HCT116 (cell line): ENCODE measurements around the gene TSC22D1. TPM values are rescaled to one million over a fixed set of nuclear protein-coding genes. Genes with fewer than 3 reads are reported as not detected.

ENCODE experiments used
- ATAC-seq: fragments of 200-7000 bp; cut with Tn5 transposase; 2 replicates; pipeline ENCODE4 v1.9.1; 2020; ENCODE audit warnings: mild to moderate bottlenecking, moderate library complexity
- BruUV-seq: library from RNA; stranded (reverse); fragments of 400-500 nt; replicated peaks from 2 replicates; lab custom pipeline; 2021; lab: Mats Ljungman, UMichigan
- CTCF ChIA-PET: fragments of 300-600 bp; sonication (Branson Sonifier 250); formaldehyde crosslinking; loops from one replicate; lab custom pipeline; 2021; ENCODE audit warnings: antibody characterized with exemption; lab: Charles Lee
- POLR2A ChIA-PET: fragments of 300-600, 350-600 bp; sonication (Branson Sonifier 250); formaldehyde crosslinking; loops from one replicate; lab custom pipeline; 2021; ENCODE audit warnings: antibody characterized with exemption; lab: Charles Lee
- RAD21 ChIA-PET, 2 experiments: fragments of 300-600 bp; sonication (Branson Sonifier 250); formaldehyde crosslinking; loops; one replicate each; lab custom pipeline; 2023; ENCODE audit warnings: low total read pairs in 2 of 2; ENCODE audit not compliant: uncharacterized antibody in 2 of 2, unreplicated experiment in 2 of 2, low non-redundant PET in 1 of 2; lab: Charles Lee
- DNase-seq: peaks from one replicate; pipeline ENCODE4 v3.0.0-alpha.2; 2010; ENCODE audit warnings: low read depth, low spot score
- H2AFZ ChIP-seq: fragments of 200-600 bp; shearing (Covaris generic), sonication (generic); 2 replicates; pipeline ENCODE4 v1.6.1; 2017; ENCODE audit warnings: low read depth, mixed run types, mixed read lengths, antibody characterized with exemption, low read length; ENCODE audit not compliant: poor library complexity, severe bottlenecking
- H3K27ac ChIP-seq: 2 replicates; pipeline ENCODE4 v1.5.1; 2012; ENCODE audit warnings: low read depth, low read length
- H3K27me3 ChIP-seq: fragments of 200-600 bp; sonication (generic); 2 replicates; pipeline ENCODE4 v1.6.1; 2016; ENCODE audit warnings: mixed run types, low read length, mixed read lengths; ENCODE audit not compliant: insufficient read depth
- H3K36me3 ChIP-seq, 2 experiments: fragments of 200-500 bp in 1 of 2; fragments of 200-600 bp in 1 of 2; sonication (Bioruptor generic) in 1 of 2; sonication (generic) in 1 of 2; 2 replicates each; pipeline versions ENCODE4 v1.5.1 to v1.6.1; 2014 to 2016; ENCODE audit warnings: low read length in 2 of 2, inconsistent platforms in 1 of 2, mixed read lengths in 1 of 2, mixed run types in 1 of 2; ENCODE audit not compliant: insufficient read depth in 2 of 2, control insufficient read depth in 1 of 2
- H3K4me1 ChIP-seq, 2 experiments: fragments of 200-600 bp in 1 of 2; sonication (generic) in 1 of 2; 2 replicates each; pipeline versions ENCODE4 v1.5.1 to v1.6.1; 2012 to 2017; ENCODE audit warnings: low read length in 2 of 2, inconsistent platforms in 1 of 2, mild to moderate bottlenecking in 1 of 2, mixed read lengths in 1 of 2, mixed run types in 1 of 2, moderate library complexity in 1 of 2; ENCODE audit not compliant: insufficient read depth in 2 of 2, control insufficient read depth in 1 of 2
- H3K4me2 ChIP-seq: fragments of 200-600 bp; sonication (generic); 2 replicates; pipeline ENCODE4 v1.6.1; 2017; ENCODE audit warnings: mixed run types, low read length, mixed read lengths
- H3K4me3 ChIP-seq, 2 experiments: fragments of 200-600 bp in 1 of 2; sonication (generic) in 1 of 2; replicated peaks in 1 of 2; 2 replicates each; pipeline ENCODE4 v1.5.1; 2011 to 2016; ENCODE audit warnings: low read length in 2 of 2, control low read depth in 1 of 2, low read depth in 1 of 2, mild to moderate bottlenecking in 1 of 2, mixed read lengths in 1 of 2, mixed run types in 1 of 2
- H3K79me2 ChIP-seq: fragments of 200-600 bp; sonication (generic); 2 replicates; pipeline ENCODE4 v1.6.1; 2017; ENCODE audit warnings: mild to moderate bottlenecking, mixed run types, low read length, moderate library complexity, mixed read lengths; ENCODE audit not compliant: insufficient read depth
- H3K9ac ChIP-seq: fragments of 200-600 bp; sonication (generic); 2 replicates; pipeline ENCODE4 v1.6.1; 2016; ENCODE audit warnings: low read length, mixed read lengths
- H3K9me2 ChIP-seq: fragments of 200-600 bp; sonication (generic), shearing (Covaris generic); 2 replicates; pipeline ENCODE4 v1.6.1; 2017; ENCODE audit warnings: mixed run types, mild to moderate bottlenecking, moderate library complexity; ENCODE audit not compliant: insufficient read depth
- H3K9me3 ChIP-seq, 2 experiments: fragments of 200-500 bp in 1 of 2; fragments of 200-600 bp in 1 of 2; sonication (Bioruptor generic) in 1 of 2; sonication (generic) in 1 of 2; 2 replicates each; pipeline ENCODE4 v1.6.1; 2014 to 2017; ENCODE audit warnings: low read length in 2 of 2, mixed read lengths in 2 of 2, inconsistent platforms in 1 of 2, low read depth in 1 of 2, mild to moderate bottlenecking in 1 of 2, mixed run types in 1 of 2, moderate library complexity in 1 of 2; ENCODE audit not compliant: control insufficient read depth in 1 of 2, insufficient read depth in 1 of 2
- H4K20me1 ChIP-seq: fragments of 200-600 bp; sonication (generic), shearing (Covaris generic); 2 replicates; pipeline ENCODE4 v1.6.1; 2017; ENCODE audit warnings: mixed run types, mild to moderate bottlenecking, moderate library complexity; ENCODE audit not compliant: insufficient read depth
- CBX3 ChIP-seq: IDR thresholded peaks from 2 replicates; pipeline ENCODE4 v1.6.1; 2012; ENCODE audit warnings: low read depth
- CEBPB ChIP-seq: IDR thresholded peaks from 2 replicates; pipeline ENCODE4 v1.6.1; 2012; ENCODE audit warnings: low read depth
- EGR1 ChIP-seq: IDR thresholded peaks from 2 replicates; pipeline ENCODE4 v1.6.1; 2012; ENCODE audit warnings: low read depth
- ELF1 ChIP-seq: IDR thresholded peaks from 2 replicates; pipeline ENCODE4 v1.6.1; 2012; ENCODE audit warnings: low read depth, borderline replicate concordance
- EZH2phosphoT487 ChIP-seq: fragments of 200-600 bp; IDR thresholded peaks from 2 replicates; pipeline ENCODE4 v1.6.1; 2018; ENCODE audit warnings: antibody characterized with exemption, borderline replicate concordance
- FOSL1 ChIP-seq: IDR thresholded peaks from 2 replicates; pipeline ENCODE4 v1.6.1; 2012; ENCODE audit warnings: low read depth
- JUND ChIP-seq: IDR thresholded peaks from 2 replicates; pipeline ENCODE4 v1.6.1; 2012
- POLR2A ChIP-seq: IDR thresholded peaks from 2 replicates; pipeline ENCODE4 v1.7.0; 2011; ENCODE audit warnings: borderline replicate concordance; ENCODE audit not compliant: insufficient read depth, insufficient read length; ENCODE audit errors: extremely low read depth
- POLR2AphosphoS5 ChIP-seq: IDR thresholded peaks from 2 replicates; pipeline ENCODE4 v1.6.1; 2011; ENCODE audit warnings: mild to moderate bottlenecking, low read depth, low read length, moderate library complexity
- RAD21 ChIP-seq: IDR thresholded peaks from 2 replicates; pipeline ENCODE4 v1.6.1; 2012; ENCODE audit warnings: low read depth, mild to moderate bottlenecking
- SP1 ChIP-seq: IDR thresholded peaks from 2 replicates; pipeline ENCODE4 v1.6.1; 2012; ENCODE audit warnings: low read depth
- SRF ChIP-seq: IDR thresholded peaks from 2 replicates; pipeline ENCODE4 v1.6.1; 2012; ENCODE audit warnings: low read depth
- TCF7L2 ChIP-seq: IDR thresholded peaks from 2 replicates; pipeline ENCODE4 v1.7.0; 2011; ENCODE audit warnings: borderline replicate concordance, inconsistent platforms; ENCODE audit not compliant: insufficient read depth, insufficient read length; ENCODE audit errors: extremely low read depth
- YY1 ChIP-seq: IDR thresholded peaks from 2 replicates; pipeline ENCODE4 v1.6.1; 2011; ENCODE audit warnings: low read length, low read depth, moderate library complexity, mild to moderate bottlenecking; ENCODE audit not compliant: insufficient replicate concordance; ENCODE audit errors: extremely low read depth
- ZFX ChIP-seq: fragments of 450-650 bp; IDR thresholded peaks from 2 replicates; pipeline ENCODE4 v1.6.1; 2017
- intact Hi-C: fragments of 100-400 bp; cut with micrococcal nuclease; formaldehyde crosslinking; loops from 2 replicates; pipeline ENCODE4 v1.10.0; 2022
- total RNA-seq: library from RNA; stranded (reverse); gene quantifications from one replicate; pipeline ENCODE4 v1.2.1, GENCODE V29; 2021; ENCODE audit not compliant: unreplicated experiment
- TF ChIP-seq, protein P1 (sequence below): IDR thresholded peaks from 2 replicates; pipeline ENCODE4 v1.6.1; 2012
- TF ChIP-seq, protein P2 (sequence below), 3 experiments: fragments of 200-600 bp in 1 of 3; sonication (generic) in 1 of 3; IDR thresholded peaks in 2 of 3; conservative IDR thresholded peaks in 1 of 3; 2 replicates each; pipeline ENCODE4 v1.5.1; 2012 to 2017; ENCODE audit warnings: low read depth in 2 of 3, low read length in 2 of 3, antibody characterized with exemption in 1 of 3, borderline replicate concordance in 1 of 3, control low read depth in 1 of 3, mild to moderate bottlenecking in 1 of 3, mixed read lengths in 1 of 3, mixed run types in 1 of 3, moderate library complexity in 1 of 3; ENCODE audit not compliant: insufficient read depth in 1 of 3

The TSC22D1 gene
- total RNA-seq, 1 experiment from 2014 or later = 268 TPM

DNA sequence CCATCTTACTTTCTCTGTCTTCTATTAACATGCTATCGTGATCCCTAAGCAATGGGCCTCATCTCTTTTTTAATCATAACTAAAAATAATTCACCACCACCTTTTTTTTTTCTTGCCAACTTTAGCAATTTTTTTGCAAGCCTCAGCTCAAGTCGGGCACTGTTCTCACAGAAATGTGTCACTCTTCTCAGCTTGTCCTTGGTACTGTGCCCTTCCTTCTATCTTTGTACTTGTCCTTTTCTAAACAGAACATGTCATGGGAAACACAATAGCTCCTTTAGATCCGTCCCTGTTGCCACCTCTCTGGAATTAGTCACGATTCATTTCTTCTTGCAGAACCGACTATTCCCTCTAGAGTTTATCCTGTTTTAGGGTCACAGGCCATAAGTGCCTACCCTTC lies 192.2 kb downstream of the TSC22D1 start:
- ChIA-PET CTCF (no interaction called here), POLR2A (no interaction called here), RAD21 (no interaction called here)
- H3K9me3 ChIP-seq = no peaks in the 10 kb centered on the region
- no peaks in the 10 kb centered on the region for H3K36me3 ChIP-seq
- H4K20me1 ChIP-seq = no peaks in the 10 kb centered on the region
- TF ChIP-seq, protein P1, sequence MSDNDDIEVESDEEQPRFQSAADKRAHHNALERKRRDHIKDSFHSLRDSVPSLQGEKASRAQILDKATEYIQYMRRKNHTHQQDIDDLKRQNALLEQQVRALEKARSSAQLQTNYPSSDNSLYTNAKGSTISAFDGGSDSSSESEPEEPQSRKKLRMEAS = no peak
- no peak for TF ChIP-seq RAD21
- TF ChIP-seq SRF = no peak
- no peak for TF ChIP-seq CEBPB
- no peak for TF ChIP-seq ELF1
- no peak for TF ChIP-seq SP1
- no peak for TF ChIP-seq JUND
- no peak for TF ChIP-seq YY1
- no peak for TF ChIP-seq POLR2AphosphoS5
- no peak for TF ChIP-seq EGR1
- no peak for TF ChIP-seq EZH2phosphoT487
- BruUV-seq = no TSS peak
- no peak overlapping the region for H3K27ac ChIP-seq
- no peak overlapping the region for H3K4me3 ChIP-seq
- intact Hi-C loops = no loop called here
- H3K4me1 ChIP-seq = peaks cover 0 to 11% of the 10 kb centered on the region in 2 experiments; a peak in 1 of 4 replicates
- no peak overlapping the region for H3K9ac ChIP-seq
- H3K4me2 ChIP-seq = no peak overlapping the region
- H3K9me2 ChIP-seq = no peaks in the 10 kb centered on the region
- no peaks in the 10 kb centered on the region for H3K79me2 ChIP-seq
- DNase-seq (no peak), ATAC-seq (no peak)
- H2AFZ ChIP-seq = no peak overlapping the region
- H3K27me3 ChIP-seq = no peaks in the 10 kb centered on the region

DNA sequence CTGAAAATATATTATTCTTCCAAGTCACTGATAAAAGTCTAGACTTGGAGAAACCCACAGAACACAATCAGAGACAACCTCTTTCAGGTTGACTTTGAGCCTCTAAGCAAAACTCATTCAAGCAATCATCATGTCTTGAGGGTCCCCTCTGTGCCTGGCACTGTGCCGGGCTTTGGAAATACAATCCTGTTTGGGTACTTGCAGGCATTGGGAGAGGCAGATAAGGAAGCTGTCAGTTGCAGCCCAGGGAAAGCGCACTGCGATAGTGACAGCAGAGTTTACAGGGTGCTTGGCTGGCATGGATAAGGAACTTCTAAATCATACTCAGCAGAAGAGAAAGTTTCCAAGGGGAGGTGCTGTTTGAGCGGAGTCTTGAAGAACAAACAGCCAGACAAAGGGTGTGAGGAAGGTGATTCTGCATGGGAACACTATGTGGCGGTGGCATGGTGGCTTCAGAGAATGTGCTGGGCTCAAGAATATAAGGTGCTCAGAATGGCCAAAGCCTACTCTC lies 193.4 kb downstream of the TSC22D1 start:
- Histone ChIP-seq H3K36me3 (no peaks in the 10 kb centered on the region), H3K79me2 (no peaks in the 10 kb centered on the region), H4K20me1 (no peaks in the 10 kb centered on the region), H3K9me3 (no peaks in the 10 kb centered on the region), H3K4me1 (peaks cover 0 to 11% of the 10 kb centered on the region in 2 experiments; a peak in 1 of 4 replicates), H3K4me2 (no peak overlapping the region), H2AFZ (no peak overlapping the region), H3K9me2 (no peaks in the 10 kb centered on the region), H3K27me3 (no peaks in the 10 kb centered on the region), H3K4me3 (no peak overlapping the region), H3K27ac (no peak overlapping the region), H3K9ac (no peak overlapping the region)
- no TSS peak for BruUV-seq
- intact Hi-C loops = no loop called here
- ChIA-PET POLR2A (no interaction called here), CTCF (no interaction called here), RAD21 (no interaction called here)
- DNase-seq (no peak), ATAC-seq (no peak)
- no peak for TF ChIP-seq CBX3
- no peak for TF ChIP-seq RAD21
- TF ChIP-seq, protein P2, sequence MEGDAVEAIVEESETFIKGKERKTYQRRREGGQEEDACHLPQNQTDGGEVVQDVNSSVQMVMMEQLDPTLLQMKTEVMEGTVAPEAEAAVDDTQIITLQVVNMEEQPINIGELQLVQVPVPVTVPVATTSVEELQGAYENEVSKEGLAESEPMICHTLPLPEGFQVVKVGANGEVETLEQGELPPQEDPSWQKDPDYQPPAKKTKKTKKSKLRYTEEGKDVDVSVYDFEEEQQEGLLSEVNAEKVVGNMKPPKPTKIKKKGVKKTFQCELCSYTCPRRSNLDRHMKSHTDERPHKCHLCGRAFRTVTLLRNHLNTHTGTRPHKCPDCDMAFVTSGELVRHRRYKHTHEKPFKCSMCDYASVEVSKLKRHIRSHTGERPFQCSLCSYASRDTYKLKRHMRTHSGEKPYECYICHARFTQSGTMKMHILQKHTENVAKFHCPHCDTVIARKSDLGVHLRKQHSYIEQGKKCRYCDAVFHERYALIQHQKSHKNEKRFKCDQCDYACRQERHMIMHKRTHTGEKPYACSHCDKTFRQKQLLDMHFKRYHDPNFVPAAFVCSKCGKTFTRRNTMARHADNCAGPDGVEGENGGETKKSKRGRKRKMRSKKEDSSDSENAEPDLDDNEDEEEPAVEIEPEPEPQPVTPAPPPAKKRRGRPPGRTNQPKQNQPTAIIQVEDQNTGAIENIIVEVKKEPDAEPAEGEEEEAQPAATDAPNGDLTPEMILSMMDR (IDR thresholded peaks at IDR 0.05 in 2 of 3, conservative IDR thresholded peaks at IDR 0.05 in 1 of 3; ENCODE audit: borderline replicate concordance in 1 of 3, insufficient read depth in 1 of 3, low read depth in 2 of 3, low read length in 2 of 3) = no peak
- no peak for TF ChIP-seq YY1
- no peak for TF ChIP-seq TCF7L2
- TF ChIP-seq JUND = no peak
- no peak for TF ChIP-seq ELF1
- no peak for TF ChIP-seq FOSL1
- TF ChIP-seq SRF = no peak
- no peak for TF ChIP-seq CEBPB
- TF ChIP-seq POLR2A = no peak
- TF ChIP-seq, protein P1 = no peak
- TF ChIP-seq ZFX = no peak
